Astrocyte (in vitro differentiated cells and primary cell): Measurements from ENCODE around the gene FAM209B.

ENCODE experiments used
- CTCF ChIP-seq: IDR thresholded peaks from 2 replicates; pipeline ENCODE4 v1.5.1; 2011; ENCODE audit warnings: low read depth, mild to moderate bottlenecking, inconsistent platforms, low read length, moderate library complexity; ENCODE audit not compliant: insufficient read depth
- EZH2 ChIP-seq: IDR thresholded peaks from 2 replicates; pipeline ENCODE4 v1.6.1; 2012; ENCODE audit warnings: mild to moderate bottlenecking, low read length, inconsistent platforms; ENCODE audit not compliant: insufficient read depth

- TF ChIP-seq CTCF (no peak), EZH2 (no peak)
Measured at GRCh38 chr20:56574531-56575142, 41.6 kb downstream of the FAM209B start.
